Medulla oblongata (tissue), 1 donor: ENCODE measurements around the gene ASPN.
"Not testable (repeated sequence)": the region's sequence is repeated elsewhere in the genome, so short reads cannot be mapped to it uniquely, and the experiment has no call there.

ENCODE experiments used
- DNase-seq: peaks from one replicate; pipeline ENCODE4 v3.0.0-alpha.2; 2015; ENCODE audit errors: extremely low spot score

Gene ASPN

GRCh38 chr9:92411157-92411556 is 71.1 kb downstream of the ASPN start:
- DNase-seq = not testable (repeated sequence)

DNA sequence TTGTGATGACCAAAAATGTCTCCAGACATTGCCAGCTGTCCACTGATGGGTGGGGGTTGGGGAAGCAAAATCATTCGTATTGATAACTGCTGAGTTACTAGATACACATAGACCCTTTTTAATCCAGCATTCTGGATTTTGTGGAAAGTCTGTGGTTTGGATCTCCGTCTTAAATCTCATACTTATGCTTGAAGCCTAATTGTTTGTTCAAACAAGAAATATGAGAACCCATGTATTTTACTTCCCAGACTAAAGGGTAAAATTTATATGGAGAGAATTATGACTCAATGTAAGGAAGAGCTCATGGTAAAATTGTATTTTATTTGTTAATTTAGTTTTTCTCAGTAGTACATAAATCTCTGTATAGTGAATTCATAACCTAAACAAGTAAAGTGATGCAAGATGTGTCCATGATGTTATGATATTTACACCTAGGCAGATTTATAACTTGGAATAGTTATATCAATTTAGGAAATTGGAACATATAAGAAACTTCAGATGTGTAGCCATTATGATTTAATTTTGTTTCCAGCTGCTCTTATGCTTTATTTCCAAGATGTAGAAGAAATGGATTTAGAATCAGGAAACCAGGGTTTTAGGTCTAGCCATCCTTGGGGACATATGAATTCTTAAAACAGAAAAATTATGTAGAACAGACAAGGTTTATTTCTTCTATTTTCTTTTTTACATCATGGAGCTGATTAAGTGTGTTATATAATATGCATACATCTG is 73.4 kb downstream of the ASPN start:
- no peak for DNase-seq

DNA sequence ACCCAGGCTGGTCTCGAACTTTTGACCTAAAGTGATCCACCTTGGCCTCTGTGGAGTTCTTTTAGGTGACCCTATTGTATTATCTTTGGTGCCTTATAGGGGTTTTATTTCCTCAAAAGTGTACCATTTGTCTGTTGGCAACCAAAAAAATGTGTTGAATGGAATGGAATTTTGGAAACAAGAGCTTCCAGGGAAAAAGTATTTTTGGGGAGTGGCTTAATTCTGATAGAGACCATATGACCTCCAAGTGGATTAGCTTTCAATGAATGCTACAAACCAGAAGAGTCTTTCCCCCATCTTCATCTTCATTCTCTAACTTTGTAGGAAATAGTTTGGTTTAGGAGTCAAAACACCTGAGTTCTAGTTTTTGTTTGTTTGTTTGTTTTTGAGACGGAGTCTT is 74.5 kb downstream of the ASPN start:
- no peak for DNase-seq

DNA sequence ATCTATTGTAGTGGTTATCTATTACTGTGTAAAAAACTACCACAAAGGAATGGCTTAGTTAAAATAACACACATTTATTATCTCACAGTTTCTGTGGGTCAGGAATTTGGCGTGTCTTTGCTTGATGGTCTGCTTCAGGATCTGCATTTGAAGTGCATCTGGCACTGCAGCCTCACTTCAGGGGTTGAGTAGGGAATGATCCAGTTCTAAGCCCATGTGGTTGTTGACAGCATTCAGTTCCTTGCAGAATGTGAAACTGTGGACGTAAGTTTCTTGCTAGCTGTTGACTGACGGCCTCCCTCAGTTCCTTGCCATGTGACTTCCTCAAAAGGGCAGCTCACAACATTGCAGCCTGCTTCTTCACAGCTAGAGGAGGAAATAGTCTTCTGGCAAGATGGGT is 75.8 kb downstream of the ASPN start:
- DNase-seq = peak; percentile 90
